ENCODE measurements around the gene RSPH1. TPM values are rescaled to one million over a fixed set of nuclear protein-coding genes. Genes with fewer than 3 reads are reported as not detected.

The RSPH1 gene
- total RNA-seq, 1 donor from 2014 or later: 0.42 TPM

DNA sequence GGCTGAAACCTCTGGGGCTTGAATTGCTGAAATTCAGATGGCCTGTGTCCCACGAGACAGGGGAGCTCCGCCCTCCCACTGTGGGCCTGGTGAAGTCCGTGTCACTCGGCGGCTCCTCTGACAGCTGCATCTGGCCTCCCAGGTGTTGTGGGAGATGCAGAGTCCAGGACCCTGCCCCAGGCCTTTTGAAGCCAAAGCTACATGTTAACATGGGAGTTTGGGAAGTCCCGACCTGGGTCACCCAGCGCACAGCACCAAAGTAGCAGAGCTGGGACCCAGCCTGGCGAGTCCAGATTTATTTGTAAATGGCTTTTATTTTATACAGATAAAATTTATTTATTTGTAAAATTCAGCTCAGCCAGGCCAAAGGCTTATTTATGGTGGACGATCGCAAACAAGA is 46.6 kb upstream of the RSPH1 start:
- Mint-ChIP-seq H3K4me3 (no peak overlapping the region), H3K27me3 (ENCODE audit: low read depth) (no peaks in the 10 kb centered on the region), H3K4me1 (no peaks in the 10 kb centered on the region), H3K36me3 (peaks cover 9% of the 10 kb centered on the region), H3K27ac (no peak overlapping the region), H3K9me3 (no peaks in the 10 kb centered on the region)
- DNase-seq (ENCODE audit: low spot score in 2 of 2, unreplicated experiment in 2 of 2): no peak
- TF ChIP-seq, protein P1, sequence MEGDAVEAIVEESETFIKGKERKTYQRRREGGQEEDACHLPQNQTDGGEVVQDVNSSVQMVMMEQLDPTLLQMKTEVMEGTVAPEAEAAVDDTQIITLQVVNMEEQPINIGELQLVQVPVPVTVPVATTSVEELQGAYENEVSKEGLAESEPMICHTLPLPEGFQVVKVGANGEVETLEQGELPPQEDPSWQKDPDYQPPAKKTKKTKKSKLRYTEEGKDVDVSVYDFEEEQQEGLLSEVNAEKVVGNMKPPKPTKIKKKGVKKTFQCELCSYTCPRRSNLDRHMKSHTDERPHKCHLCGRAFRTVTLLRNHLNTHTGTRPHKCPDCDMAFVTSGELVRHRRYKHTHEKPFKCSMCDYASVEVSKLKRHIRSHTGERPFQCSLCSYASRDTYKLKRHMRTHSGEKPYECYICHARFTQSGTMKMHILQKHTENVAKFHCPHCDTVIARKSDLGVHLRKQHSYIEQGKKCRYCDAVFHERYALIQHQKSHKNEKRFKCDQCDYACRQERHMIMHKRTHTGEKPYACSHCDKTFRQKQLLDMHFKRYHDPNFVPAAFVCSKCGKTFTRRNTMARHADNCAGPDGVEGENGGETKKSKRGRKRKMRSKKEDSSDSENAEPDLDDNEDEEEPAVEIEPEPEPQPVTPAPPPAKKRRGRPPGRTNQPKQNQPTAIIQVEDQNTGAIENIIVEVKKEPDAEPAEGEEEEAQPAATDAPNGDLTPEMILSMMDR (IDR thresholded peaks at IDR 0.05; ENCODE audit: unreplicated experiment): no peak

- Mint-ChIP-seq H3K27ac (no peak overlapping the region), H3K27me3 (ENCODE audit: low read depth) (no peaks in the 10 kb centered on the region), H3K4me3 (no peak overlapping the region), H3K36me3 (peaks cover 9% of the 10 kb centered on the region), H3K4me1 (no peaks in the 10 kb centered on the region), H3K9me3 (no peaks in the 10 kb centered on the region)
- no peak for DNase-seq (ENCODE audit: low spot score in 2 of 2, unreplicated experiment in 2 of 2)
- TF ChIP-seq, protein P1 (IDR thresholded peaks at IDR 0.05; ENCODE audit: unreplicated experiment): no peak
These were observed 46.2 kb upstream of the RSPH1 start for GRCh38 chr21:42542196-42542595.

DNA sequence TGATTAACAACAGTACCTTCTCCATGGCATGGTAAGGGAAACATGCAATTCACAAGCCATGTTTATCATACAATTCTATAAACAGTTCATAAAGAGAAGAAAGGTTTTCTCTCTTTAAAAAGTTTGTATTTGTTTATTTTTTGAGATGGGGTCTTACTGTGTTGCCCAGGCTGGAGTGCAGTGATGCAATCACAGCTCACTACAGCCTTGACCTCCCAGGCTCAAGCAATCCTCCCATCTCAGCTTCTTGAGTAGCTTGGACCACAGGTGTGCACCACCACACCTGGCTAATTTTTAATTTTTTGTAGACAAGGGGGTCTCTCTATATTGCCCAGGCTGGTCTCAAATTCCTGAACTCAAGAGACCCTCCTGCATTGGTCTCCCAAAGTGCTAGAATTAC is 45.6 kb upstream of the RSPH1 start:
- H3K4me3 Mint-ChIP-seq: no peak overlapping the region
- H3K27ac Mint-ChIP-seq: no peak overlapping the region
- no peaks in the 10 kb centered on the region for H3K4me1 Mint-ChIP-seq
- no peak for DNase-seq (ENCODE audit: low spot score in 2 of 2, unreplicated experiment in 2 of 2)
- no peaks in the 10 kb centered on the region for H3K9me3 Mint-ChIP-seq
- H3K27me3 Mint-ChIP-seq (ENCODE audit: low read depth): no peaks in the 10 kb centered on the region
- H3K36me3 Mint-ChIP-seq: peaks cover 9% of the 10 kb centered on the region
- TF ChIP-seq, protein P1 (IDR thresholded peaks at IDR 0.05; ENCODE audit: unreplicated experiment): no peak

DNA sequence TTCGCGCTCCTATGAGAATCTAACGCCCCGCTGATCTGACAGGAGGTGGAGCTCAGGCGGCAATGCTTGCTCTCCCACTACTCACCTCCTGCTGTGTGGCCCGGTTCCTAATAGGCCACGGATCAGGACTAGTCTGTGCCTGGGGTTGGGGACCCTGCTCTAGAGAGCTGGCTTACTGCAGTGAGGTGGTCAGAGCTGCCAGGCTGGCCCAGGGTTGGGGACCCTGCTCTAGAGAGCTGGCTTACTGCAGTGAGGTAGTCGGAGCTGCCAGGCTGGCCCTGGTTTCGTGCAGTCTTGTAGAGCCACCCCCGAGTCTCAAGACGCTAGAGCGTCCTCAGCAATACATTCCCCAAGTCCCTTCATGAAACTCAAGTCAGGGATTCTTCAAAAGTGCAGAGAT is 45.1 kb upstream of the RSPH1 start:
- Mint-ChIP-seq H3K4me1 (no peaks in the 10 kb centered on the region), H3K4me3 (no peak overlapping the region), H3K36me3 (peaks cover 6% of the 10 kb centered on the region), H3K27ac (no peak overlapping the region), H3K27me3 (ENCODE audit: low read depth) (no peaks in the 10 kb centered on the region), H3K9me3 (no peaks in the 10 kb centered on the region)
- no peak for DNase-seq (ENCODE audit: low spot score in 2 of 2, unreplicated experiment in 2 of 2)
- TF ChIP-seq, protein P1 (IDR thresholded peaks at IDR 0.05; ENCODE audit: unreplicated experiment): no peak

DNA sequence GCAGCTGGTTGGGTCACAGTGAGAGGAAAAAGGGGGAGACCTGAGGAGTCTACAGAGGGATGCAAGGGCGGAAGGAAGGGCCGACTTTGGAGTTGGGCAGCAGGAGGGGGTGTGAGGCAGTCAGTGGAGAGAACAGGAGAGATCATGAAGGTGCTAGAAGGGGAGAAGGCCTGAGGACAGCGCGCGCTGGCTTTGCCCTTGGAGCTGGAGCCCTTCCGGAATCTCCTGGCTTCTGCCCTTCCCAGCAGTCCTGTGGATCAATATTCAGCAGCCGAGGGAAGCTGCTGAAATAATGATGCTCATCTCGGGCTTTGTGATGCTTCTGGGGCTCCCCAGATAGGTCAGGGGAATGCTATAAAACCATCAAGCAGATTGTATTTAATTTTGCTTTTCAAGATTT is 44.4 kb upstream of the RSPH1 start:
- TF ChIP-seq, protein P1 (IDR thresholded peaks at IDR 0.05; ENCODE audit: unreplicated experiment): no peak
- Mint-ChIP-seq H3K9me3 (no peaks in the 10 kb centered on the region), H3K4me3 (no peak overlapping the region), H3K4me1 (no peaks in the 10 kb centered on the region), H3K36me3 (peaks cover 5% of the 10 kb centered on the region), H3K27me3 (ENCODE audit: low read depth) (no peaks in the 10 kb centered on the region), H3K27ac (no peak overlapping the region)
- DNase-seq (ENCODE audit: low spot score in 2 of 2, unreplicated experiment in 2 of 2): no peak

DNA sequence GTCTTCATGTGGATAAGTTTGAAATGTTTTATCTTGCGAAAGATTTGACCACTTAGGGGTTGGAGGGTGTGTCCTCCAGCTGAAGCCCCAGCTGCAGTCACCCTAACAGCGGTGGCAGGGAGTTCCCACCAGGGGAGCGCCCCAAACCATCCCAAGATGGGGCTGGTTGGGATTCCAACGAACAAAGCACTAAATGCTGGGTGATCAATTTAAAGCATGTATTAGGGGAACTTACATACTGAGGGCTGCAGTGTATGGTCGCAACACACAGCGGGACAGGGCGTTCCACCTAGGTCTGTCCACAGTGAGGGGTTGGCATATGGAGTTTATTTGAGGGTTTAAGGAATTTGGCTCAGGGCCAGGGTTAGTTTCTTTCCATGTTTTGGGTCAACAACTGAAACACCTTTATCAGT is 43.9 kb upstream of the RSPH1 start:
- H3K4me1 Mint-ChIP-seq: no peaks in the 10 kb centered on the region
- H3K27ac Mint-ChIP-seq: no peak overlapping the region
- H3K36me3 Mint-ChIP-seq: peaks cover 5% of the 10 kb centered on the region
- no peaks in the 10 kb centered on the region for H3K9me3 Mint-ChIP-seq
- no peak for DNase-seq (ENCODE audit: low spot score in 2 of 2, unreplicated experiment in 2 of 2)
- H3K4me3 Mint-ChIP-seq: no peak overlapping the region
- H3K27me3 Mint-ChIP-seq (ENCODE audit: low read depth): no peaks in the 10 kb centered on the region
- TF ChIP-seq, protein P1 (IDR thresholded peaks at IDR 0.05; ENCODE audit: unreplicated experiment): no peak
